Measurements from ENCODE around the gene DNAJC15.
A peak's percentile ranks its signal among the peaks of the same experiment; 100 is the strongest.
"Not testable (repeated sequence)": the region's sequence is repeated elsewhere in the genome, so short reads cannot be mapped to it uniquely, and the experiment has no call there.

Gene DNAJC15

GRCh38 chr13:43023289-43023963 is at the start of gene DNAJC15:
Gene DNAJC15, plus strand, starts transcription at chr13:43023586. Its CDS starts 41 bp downstream, at chr13:43023627.
- peak; percentile 70 for DNase-seq

- no peak for DNase-seq
Measured at GRCh38 chr13:42976066-42976465, 47.3 kb upstream of the DNAJC15 start.

GRCh38 chr13:42977219-42977659 is 46.1 kb upstream of the DNAJC15 start:
- DNase-seq: no peak

DNA sequence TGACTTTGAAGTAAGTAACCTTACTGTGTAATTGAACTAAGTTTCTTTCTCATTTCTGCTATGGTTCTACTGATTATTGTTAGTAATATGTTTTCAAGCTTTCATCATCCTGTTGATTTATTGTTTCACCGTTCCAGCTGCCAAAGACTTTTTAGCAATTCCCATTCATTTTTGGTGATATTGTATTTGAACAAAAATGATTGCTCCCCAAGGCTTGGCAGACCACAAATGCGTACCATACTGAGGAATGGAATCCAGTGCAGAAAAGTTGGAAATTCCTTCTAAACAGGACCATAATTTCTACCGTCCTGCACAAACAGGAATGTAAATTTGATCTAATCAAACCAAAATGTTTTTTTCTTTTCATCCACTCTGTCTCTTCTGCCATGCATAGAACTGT is 42.1 kb upstream of the DNAJC15 start:
- DNase-seq: no peak

GRCh38 chr13:42981853-42982252 is 41.5 kb upstream of the DNAJC15 start:
- DNase-seq: no peak

DNA sequence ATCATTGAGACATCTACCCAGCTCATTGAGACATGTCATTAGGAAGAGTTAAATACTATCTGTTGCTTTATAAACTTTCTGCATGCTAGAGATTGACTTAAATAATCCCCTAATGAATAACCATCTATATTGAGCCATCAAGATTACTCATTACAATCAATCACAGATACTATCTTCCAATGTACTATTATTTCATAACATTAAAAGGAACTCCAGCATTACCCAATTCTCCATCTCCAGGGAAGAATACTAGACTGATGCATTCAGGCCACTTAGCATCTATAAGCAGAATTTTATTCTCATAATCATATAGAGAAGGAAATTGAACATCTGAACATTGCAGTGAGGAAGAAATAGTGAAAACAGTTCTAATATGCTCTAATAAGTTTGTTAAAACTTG is 39.4 kb upstream of the DNAJC15 start:
- DNase-seq: no peak

DNA sequence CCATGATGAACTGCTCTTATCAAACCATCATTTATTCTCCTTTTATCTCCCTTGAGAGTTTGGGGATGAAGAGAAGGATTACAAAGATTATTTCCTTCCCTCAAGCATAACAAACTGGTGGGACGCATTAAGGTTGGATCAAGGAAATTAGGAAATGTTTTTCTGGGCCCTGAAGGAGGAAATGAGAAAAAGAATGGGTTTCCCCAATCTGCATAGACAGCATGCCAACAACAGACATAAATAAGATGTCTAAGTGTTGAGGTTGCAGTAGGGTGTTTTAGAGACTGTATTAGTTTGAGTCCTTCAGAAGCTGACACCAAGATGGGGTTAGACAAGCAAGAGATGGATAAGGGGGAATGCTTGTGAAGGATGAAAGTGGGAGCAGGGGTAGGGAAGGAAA is 38.7 kb upstream of the DNAJC15 start:
- no peak for DNase-seq

DNA sequence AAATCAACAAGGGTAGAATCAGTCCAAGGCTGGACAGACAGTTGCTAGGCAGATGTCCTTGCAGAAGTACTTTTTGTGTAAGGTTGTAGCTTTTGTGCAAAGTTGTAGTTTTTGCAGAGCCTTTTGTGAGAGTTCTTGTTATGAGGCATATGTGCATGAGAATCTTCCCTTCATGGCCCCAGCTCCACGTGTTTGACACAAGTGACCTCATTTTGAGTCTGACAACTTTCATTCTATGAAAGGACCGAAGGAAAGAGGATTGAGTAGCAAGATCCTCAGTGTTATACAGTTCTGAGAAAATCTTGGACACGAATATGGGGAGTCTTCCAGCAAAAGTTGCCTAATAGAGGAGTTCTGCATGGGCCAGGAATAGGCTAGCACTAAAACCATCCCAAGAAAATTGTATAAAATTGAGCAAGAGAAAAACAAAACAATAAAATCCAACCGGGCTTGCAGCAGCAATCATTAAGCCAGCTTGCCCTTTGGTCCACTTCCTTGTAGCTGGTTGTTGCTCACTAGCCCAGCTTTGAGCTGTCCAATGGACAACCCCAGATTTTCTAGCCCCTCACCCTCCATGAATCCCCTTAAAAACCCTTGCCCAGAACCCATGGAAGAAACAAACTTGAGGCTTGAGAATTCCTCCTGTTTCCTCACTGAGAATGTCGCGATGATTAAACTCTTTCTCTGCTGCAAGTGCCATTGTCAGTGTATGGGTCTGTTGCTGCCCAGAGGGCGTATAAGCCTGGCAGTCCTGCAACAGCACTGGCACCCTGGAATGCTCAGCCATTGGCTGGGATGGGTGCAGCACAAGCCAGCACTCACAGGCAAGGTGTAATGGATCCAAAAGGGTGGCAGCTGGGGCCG is 37.8 kb upstream of the DNAJC15 start:
- DNase-seq: no peak

DNA sequence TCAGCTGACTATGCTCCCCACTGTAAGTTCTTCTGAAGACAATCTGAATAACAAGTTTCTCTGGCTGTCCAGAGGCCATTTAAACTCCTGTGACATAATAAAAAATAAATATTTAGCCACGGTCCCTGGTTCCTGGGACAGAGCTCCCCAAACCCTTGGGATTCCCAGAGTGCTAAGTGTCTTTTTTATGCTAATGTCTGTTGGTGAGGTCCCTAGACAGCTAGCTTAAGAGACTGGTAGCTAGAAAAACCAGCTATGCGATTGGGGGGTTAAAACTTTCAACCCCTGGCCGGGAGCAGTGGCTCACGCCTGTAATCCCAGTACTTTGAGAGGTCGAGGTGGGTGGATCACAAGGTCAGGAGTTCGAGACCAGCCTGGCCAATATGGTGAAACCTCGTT is 37.2 kb upstream of the DNAJC15 start:
- no peak for DNase-seq

- DNase-seq: no peak
Measured at GRCh38 chr13:42990291-42991232, 32.8 kb upstream of the DNAJC15 start.

GRCh38 chr13:42991233-42991897 is 32.0 kb upstream of the DNAJC15 start:
- not testable (repeated sequence) for DNase-seq

DNA sequence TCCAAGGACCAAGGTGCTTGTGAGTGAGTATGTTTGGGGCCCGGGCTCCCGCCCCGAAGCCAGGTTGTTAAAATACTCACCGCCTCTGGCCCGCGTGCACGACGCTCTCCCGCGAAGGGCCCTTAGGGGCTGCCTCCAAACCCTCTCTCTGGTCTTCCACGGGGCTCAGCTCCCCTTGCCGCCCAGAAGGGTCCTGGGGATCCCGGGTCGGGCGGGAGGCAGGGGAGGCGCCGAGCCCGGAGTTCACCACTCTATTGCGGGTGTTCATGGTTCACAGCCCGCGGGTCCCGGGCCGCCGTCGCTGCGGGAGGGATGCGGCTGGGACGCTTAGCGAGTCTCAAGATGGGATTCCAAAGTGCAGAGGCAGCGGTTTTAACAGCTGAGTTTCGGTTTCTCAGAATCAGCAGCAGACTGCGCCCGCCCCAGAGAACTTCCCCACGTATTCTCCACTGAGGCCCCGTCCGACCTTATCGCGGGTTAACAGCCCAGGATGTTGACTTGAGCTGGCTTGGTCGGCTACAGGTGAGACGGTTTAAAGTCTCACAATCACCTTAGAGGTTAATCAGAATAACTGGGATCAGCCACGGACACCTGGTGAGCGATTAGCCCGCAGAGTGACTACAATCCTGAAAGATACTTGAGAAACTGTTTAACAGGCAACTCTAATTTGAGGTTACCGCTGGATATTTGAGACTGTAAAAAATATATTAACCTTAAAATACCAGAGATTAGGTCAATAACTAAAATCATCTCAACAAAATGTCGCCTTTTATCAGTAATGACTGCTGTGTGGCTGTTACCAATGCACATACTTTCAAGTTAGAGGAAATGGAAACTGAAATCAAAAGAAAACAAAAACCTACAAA is 31.3 kb upstream of the DNAJC15 start, which contains the start of gene EPSTI1:
Gene EPSTI1 (minus strand): TSS at position 344 of the 866 bp plus-strand sequence. CDS start 76 bp downstream, at position 268.
- DNase-seq: peak; percentile 82

GRCh38 chr13:42992764-42993122 is 30.6 kb upstream of the DNAJC15 start:
- no peak for DNase-seq

GRCh38 chr13:42994878-42995277 is 28.5 kb upstream of the DNAJC15 start:
- DNase-seq: no peak

GRCh38 chr13:42996584-42996983 is 26.8 kb upstream of the DNAJC15 start:
- no peak for DNase-seq

DNA sequence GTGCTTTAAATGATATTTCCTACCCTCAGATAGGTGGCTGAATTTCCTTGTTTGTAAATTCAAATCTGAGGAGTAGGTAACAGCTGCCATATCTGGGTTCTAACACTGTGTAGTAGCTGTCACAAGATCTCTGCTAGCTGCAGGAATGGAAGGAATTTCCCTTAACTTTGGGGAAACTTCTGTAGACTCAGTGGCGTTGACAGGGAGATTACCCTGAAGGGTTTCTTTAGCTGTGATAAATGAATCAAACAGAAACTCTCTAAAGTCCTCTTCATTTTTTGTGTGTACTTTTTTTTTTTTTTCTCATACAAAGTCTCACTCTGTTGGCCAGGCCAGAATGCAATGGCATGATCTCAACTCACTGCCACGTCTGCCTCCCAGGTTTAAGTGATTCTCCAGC is 26.0 kb upstream of the DNAJC15 start:
- no peak for DNase-seq

GRCh38 chr13:42999491-42999890 is 23.9 kb upstream of the DNAJC15 start:
- no peak for DNase-seq

DNA sequence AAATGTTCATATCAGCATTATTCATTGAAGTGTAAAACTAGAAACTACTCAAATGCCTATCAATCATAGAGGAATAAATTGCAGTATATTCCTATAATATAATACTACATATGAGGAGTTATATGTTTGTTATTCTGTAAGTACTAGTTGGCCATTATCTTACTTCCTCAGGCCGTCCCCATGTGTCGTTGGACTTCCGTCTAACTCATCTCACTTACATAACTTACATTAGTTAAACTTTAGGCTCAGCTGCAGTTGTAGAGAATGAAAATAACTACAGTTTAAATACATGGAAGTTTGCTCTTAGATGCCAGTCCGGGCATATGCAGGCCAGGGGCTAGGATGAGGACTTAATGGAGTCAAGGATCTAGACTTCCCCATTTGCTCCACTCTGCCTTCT is 22.7 kb upstream of the DNAJC15 start:
- no peak for DNase-seq

DNA sequence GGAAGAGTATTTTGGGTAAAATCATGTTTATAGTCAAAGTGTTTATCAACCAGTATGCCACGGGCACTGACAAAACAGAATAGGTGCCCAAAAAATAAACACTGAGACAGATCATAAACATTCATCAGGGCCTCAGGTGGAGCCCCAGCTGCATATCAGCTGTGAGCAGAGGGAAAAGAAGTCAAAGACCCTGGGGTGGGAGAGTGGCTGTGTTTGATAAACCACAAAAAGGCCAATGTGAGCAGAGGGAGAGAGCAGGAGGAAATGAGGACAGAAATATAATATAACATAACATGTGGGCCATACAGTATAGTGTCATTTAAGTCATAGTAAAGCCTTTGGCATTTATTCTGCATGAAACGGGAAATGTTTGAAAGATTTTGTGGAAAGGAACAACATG is 21.4 kb upstream of the DNAJC15 start:
- no peak for DNase-seq

- DNase-seq: no peak
Measured at GRCh38 chr13:43003010-43003409, 20.4 kb upstream of the DNAJC15 start.

GRCh38 chr13:43003729-43004128 is 19.7 kb upstream of the DNAJC15 start:
- DNase-seq: no peak

Measured in activated CD4-positive, alpha-beta T cell treated with anti-CD3 and anti-CD28 coated beads for 1 hour (primary cell).